HG03457 (cell line): Measurements from ENCODE around the gene CREM.

Experiments
- ATAC-seq: cut with Tn5 transposase; IDR thresholded peaks from one replicate; pipeline ENCODE4 v1.9.1; 2021; ENCODE audit warnings: moderate number of reproducible peaks; ENCODE audit not compliant: unreplicated experiment

Gene CREM

DNA sequence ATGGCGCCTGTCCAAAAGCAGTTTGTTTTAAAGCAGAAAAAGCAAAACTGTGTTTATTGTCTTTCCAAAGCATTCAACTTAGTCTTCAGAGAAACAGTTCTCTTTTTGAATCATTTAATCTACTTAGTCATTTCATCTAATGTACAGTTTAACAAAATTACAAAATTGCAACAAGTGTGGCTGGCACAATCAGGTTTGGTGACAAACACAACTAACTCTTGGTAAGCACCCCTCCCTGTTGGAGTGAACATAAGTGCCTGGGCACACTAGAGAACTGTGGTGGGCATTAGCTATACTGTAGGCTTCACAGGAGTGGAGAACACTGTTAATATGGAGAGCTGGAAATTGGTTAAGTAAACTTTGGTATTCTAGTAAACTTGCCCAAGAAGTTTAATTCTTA is 6.9 kb downstream of the CREM start:
- no peak for ATAC-seq

DNA sequence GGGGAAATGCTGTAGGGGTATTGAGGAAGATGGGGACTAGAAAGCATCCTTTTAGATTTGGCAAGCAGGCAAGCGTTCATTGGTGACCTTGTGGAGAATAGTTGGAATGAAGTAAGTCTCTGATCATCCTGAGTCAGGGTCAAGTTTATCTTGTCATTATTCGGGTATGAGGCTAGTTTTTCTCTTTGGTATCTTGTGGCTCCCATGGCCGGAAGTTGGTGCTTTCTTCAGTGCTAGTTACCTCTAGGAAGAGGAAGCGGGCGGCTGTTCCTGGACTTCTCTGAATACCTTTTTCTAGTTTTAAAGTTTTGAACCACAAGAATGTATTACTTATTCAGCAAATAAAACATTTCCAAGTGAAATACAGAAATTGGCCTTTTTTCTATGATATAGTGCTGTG is 9.2 kb downstream of the CREM start:
- no peak for ATAC-seq

DNA sequence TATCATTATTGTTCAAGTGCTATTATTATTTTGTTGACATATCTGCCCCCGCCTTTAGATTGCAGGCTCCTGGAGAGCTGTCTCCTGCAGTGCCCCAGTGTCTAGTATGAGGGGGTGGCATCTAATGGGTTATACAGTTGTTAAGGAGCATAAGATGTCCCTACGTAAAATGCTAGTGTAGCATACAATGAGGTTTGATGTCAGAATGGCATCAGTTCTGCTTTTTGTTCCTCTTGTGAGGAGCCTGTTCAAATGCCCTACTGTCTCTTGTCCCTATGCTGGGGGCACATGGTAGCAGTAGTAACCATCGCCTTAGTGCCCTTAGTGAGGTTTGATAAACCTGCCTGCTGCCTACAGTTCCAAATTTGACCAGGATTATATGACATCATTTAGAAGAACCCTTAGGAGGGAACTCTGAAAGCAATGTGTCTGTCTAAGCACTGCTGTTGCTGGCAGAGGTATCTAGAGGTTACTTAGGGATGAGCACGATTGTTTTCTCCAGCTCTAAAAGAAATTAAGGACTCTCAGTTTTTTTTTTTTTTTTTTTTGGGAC is 9.7 kb downstream of the CREM start:
- ATAC-seq: no peak

DNA sequence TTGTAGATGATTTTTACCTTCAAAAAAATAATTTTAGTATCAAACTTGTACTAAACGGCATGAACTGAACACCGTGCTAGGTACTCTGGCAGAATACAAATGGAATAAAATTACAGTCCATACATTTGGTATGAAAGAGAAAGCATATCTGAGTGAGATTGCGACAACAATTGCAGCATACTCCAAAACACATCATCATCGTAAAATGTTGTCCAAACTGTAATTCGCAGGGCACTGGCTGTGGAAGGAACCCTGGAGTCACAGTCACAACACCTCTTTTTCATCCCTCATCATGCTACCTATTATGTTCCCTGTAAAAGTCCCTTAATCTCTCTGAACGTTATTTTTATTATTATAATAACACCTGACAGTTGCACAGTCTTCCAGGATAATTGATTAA is 13.5 kb downstream of the CREM start:
- ATAC-seq: no peak

DNA sequence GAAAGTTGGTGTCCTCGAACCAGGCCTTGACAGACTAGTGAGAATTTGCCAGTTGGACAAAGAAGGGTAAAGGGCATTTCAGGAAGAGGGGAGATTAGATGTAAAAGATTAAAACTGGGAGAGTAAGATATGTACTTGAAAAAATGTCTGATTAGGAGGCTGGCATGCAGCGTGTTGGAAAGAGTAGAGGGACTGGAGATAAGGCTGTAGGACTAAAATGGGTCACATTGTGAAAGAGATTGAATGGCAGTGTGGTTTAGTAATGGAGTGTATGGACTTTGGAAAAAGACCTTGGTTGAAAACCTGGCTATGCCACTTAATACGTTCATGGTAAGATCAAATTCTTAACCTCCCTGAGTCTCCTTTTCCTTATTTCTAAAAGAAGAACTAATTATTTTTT is 14.1 kb downstream of the CREM start:
- ATAC-seq: no peak

DNA sequence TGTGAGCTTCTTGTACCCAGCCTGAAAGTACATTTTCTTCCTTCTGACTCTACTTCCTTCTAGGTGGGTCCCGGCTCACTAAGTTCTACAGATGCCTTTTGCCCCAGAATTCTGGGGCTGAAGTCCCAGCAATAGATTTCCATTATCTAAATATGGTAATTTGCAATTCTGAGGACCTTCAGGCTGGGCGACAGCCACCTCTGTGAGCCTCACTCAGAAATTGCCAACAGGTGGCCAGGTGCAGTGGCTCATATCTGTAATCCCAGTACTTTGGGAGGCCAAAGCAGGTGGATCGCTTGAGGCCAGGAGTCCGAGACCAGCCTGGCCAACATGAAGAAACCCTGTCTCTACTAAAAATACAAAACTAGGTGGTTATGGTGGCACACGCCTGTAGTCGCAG is 23.7 kb downstream of the CREM start:
- no peak for ATAC-seq

DNA sequence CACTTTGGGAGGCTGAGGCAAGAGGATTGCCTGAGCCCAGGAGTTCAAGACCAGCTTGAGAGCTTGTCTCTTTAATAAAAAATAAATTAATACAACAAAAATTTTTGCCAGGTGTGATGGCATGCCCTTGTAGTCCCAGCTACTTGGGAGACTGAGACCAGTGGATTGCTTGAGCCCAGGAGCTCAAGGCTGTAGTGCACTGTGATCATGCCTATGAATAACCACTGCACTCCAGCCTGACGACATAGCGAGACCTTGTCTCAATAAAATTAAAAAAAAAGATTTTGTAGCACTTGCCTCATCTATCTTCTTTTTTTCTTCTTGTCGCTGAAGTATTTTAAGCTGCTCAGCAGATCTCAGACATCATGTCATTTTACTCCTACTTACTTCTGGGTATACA is 26.3 kb downstream of the CREM start:
- no peak for ATAC-seq

DNA sequence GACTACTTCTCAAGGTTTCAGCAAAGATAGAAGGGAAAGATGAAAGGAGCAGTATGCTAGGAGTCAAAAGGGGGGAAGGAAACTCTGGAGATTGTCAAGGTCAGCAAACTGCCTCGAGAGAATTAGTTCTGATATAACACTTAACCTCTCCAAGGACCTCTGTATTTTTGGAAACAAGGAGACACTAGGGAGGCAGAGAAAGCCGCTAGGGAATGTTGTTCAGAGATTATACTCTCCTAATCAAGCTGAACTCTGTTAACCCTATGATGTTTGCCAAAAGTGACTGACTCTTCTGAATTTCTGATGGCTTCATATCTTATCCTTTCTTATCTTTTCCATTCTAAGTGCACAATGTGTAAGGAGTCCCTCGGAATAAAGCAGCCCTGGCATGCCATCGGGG is 27.1 kb downstream of the CREM start:
- ATAC-seq: no peak

DNA sequence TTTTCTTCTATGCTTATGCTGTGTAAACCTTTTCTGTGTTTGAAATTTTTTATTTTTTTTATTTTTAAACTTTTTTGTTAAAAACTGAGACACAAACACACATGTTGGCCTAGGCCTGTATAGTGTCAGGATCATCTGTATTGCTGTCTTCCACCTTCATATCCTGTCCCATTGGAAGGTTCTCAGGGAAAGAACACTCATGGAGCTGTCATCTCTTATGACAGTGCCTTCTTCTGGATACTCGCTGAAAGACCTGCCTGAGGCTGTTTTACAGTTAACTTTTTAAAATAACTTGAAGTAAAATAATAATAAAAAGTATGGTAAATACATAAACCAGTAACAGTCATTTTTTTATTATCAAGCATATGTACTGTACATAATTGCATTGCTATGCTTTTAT is 34.1 kb downstream of the CREM start:
- ATAC-seq: no peak

DNA sequence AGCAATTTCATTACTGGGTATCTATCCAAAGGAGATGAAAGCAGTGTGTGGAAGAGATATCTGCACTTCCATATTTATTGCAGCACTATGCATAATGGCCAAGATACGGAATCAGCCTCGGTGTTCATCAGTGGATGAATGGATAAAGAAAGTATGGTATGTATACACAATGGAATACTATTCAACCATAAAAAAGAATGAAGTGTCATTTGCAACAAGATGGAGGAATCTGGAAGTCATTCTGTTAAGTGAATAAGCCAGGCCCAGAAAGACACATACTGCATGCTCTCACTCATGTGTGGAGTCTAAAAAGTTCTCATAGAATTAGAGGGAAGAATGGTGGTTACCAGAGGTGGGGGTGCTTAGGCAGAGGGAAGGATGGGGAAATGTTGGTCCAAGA is 35.3 kb downstream of the CREM start:
- ATAC-seq: no peak

DNA sequence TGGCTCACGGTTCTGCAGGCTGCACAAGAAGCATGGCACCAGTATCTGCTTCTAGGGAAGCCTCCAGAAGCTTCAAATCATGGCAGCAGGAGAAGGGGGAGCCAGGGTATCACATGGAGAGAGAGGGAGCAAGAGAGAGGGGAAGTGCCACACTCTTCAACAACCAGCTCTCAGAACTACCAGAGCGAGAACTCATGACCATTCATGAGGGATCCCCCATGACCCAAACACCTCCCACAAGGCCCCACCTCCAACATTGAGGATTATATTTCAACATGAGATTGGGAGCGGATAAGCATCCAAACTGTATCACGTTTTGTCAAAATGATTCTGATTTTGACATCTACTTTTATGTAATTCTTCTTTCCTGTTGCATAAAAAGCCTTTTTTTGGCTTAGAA is 38.5 kb downstream of the CREM start:
- ATAC-seq: no peak

DNA sequence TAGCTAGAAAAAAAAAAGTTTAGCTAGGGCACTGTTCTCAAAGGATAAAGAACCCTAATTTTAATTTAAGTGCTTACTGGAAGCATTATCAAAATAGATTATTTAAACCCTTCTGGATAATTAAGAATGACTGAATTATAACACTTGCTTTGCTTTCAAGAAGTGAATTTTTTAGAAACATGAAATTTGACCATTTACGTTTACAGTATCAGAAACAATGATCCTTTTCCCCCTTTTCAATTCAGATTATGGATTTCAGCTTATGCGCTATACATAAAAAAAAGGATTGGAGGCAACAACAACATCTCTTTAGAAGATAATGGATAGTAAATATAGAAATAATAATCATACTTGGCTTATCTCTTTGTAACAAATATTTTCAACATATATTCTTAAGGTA is 39.2 kb downstream of the CREM start:
- ATAC-seq: no peak

DNA sequence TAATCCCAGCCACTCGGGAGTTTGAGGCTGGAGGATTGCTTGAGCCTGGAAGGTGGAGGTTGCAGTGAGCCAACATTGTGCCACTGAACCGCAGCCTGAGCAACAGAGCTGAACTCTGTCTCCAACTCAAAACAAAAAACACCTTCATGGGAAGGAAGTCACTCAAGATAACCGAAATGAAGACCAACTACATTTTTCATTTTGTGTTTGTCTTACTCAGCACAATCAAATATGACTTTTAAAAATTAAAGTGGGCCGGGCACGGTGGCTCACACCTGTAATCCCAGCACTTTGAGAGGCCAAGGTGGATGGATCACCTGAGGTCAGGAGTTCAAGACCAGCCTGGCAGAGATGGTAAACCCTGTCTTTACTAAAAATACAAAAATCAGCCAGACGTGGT is 40.0 kb downstream of the CREM start:
- ATAC-seq: no peak

DNA sequence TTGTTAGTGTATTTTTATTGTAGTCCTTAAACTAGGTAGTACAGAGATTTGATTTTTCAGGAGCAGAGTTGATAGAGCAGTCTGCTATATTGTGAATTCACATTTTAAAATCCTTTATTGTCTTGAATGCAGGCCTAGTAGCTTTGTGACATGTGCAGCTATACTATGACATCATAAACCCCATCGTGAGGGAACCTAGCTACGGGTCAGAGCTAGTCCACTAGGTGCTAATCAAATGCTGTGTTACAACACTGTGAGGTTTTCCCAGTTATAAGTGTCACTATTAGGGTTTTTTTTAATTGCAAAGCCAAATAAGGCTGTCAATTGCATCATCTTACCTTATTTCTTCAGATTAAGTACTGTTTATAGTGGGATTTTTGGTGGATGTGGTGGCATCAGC is 40.7 kb downstream of the CREM start:
- no peak for ATAC-seq

DNA sequence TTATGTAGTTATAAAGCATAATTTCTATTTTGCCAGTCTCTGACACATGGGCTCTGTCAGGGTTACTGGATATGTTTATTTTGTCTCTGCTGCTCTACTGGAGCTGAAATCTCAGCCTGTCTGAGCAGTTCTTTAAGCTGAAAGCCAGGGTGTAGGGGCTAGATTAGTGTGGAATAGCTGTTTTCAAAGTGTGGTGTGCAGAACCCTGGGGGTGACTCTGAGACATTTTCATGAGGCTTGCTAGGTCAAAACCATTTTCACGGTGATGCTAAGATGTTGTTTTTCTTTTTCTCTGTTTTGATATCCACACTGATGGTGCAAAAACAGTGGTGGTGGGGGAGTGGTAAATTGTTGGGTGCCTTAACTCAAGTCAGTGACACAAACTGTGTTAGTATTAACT is 45.5 kb downstream of the CREM start:
- ATAC-seq: no peak

DNA sequence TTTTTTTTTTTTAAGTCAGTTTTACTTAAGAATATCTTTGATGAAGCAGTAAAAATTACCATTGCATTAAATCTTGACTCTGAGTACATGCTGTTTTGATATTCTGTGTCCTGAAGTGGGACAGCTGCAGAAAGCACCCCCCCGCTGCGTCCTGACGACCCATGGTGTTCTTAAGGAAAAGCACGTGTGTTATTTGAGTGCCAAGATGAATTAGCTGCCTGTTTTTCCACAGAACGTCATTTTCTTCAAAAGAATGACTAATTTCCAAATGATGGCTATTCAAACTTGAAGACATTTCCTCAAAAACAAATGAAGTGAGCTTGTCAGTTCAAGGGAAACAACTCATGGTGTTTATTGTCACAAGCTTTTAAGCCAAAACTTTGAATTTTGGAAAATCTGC is 45.9 kb downstream of the CREM start:
- ATAC-seq: no peak

DNA sequence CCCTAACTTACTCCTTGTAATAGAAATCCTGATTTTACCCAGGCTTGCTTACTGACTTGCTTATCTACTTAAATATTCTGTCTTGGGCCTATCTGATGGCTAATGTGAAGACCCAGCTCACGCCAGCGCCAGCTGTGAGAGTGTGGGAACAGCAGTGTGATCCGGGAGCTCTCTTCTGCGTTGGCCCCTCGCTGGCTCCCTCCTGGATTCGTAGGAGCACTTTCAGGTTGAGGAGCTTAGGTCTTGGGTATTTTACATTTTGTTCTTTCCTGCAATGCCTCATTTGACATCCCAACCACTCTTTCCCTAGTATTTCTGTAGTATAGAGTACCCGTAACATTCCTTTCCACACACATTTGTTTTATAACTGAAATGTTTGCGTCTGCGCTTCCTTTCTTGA is 51.7 kb downstream of the CREM start:
- no peak for ATAC-seq

DNA sequence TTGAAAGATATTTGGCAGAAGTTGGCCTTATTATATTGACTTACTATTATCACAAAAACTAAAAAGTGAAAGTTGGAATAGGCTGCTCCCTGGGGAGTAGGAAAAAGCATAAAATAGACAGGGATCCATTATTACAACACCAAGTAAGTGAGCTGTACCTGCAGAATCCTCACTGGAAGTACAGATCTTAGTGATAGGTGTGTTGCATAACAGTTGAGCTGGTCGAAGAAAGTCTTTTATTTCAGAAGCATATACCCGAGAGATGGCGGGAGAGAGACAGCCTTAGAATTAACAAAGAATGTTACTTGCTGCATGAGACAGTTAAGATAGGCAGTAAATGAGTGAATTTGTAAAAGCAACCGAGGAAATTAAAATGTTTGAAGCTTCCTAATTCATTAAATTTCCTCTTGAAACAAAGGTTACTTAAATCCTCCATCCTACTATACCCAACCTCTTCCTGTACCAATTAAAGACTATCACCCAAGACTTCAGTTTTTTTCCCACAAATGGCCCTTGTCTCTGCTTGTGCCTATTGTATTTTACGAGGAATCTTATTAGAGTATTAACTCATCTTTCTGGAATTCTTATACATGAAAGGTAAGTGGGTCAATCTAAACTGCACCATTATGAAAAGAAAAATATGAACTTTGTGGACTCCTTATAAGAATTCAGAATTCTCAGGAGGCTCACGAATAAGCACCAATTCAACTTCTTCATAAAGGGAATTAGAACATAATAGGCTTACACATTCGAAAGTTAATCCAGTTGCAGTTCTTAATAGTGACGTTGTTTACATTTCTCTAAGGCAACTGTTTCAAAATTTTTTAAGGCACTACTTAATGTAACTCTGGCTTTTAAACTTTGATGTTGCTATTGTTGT is 56.2 kb downstream of the CREM start:
- ATAC-seq: no peak

DNA sequence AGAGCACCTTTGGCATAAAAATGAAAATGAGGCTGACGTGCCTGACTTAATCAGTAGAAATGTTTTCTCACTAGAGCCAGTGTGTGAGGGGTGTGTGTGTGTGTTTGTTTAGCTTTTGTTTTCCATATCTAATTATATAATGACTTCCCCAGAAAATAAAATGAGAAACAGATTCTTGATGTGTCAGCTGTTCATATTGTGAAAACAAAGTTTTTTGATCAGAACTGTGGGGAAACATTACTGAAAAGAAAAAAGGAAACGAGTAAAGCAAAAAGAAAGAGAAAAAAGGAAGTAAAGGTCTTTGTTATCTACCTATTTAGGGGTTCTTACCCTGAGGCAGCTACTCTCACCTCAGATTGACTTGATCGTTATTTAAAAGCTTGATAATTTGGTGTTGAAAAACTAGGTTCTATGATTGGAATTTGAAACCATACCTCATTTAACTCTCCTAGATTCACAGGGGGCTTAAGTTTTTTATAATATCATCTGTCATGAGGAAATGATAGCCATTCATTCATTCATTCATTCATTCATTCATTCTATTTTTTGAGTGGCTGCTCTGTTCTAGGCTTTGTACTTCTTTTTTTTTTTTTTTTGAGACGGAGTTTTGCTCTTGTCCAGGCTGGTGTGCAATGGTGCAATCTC is 58.0 kb downstream of the CREM start:
- ATAC-seq: no peak

DNA sequence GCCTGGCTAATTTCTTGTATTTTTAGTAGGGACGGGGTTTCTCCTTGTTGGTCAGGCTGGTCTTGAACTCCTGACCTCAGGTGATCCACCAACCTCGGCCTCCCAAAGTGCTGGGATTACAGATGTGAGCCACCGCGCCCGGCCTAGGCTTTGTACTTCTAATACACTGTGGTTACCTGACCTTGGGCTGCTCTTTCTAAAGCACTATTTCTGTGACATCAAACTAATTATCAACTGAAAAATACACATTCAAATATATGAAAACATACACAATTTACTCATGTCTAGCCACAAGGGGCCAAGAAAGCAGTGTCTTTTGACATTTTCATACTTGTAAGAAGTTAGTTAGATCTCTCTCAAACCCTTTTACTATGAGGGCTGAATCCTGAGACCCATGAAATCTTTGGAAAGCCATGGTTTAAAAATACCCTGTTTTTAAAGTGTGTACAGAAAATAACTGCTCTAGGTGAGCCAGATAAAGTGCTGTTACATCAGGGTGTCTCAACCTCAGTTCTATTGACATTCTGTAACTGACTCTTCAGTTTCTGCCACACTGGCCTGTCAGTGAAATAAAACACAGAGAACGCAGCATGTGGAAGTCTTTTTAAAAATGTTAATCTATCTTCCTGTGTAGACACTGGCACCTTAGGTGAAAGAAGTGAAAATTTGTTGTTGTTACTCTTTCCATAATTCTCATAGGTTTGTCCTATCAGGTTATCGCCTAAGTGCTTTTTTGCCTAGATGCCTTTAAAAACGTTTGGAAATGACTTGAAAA is 58.8 kb downstream of the CREM start:
- no peak for ATAC-seq

DNA sequence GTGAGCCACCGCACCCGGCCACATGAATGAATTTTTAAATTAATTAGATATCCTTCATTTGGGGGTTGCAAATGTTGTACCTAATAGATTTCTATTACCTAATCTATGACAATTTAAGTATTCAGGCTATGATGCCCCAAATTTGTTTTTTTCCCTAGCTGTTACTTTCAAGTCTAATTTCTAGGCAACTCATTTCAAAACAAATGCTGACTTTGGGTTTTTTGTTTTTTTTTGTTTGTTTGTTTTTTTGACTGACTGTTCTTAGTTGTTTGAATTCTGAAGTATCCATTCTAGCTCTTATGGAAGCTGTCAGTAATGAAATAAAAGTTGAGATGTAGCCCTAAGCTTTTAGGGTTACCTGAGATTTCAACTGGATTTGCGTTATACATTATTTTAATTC is 62.3 kb downstream of the CREM start:
- no peak for ATAC-seq

DNA sequence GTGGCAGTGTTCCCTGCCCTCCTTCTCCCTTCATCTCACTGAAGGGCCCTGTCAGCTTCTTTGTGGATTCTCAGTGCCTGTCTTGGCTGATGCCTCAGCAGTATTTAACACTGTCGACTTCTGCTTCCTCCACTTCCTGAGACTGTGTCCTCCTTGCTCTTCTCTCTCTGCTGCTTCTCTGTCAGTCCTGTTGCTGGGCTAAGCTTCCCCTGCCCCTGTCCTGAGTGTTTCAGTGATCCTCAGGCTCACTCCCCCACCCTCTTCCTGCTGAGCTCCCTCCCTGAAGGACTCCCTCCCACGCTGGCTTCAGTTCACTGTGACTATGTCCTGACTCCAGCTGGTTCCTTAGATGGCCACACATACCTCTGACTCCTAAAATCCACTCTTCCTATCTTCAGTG is 64.9 kb downstream of the CREM start:
- ATAC-seq: no peak
